DND-41 (cell line): Measurements from ENCODE around the gene SLC44A2.

Experiments used
- EZH2 ChIP-seq: IDR thresholded peaks from 3 replicates; pipeline ENCODE4 v1.6.1; 2012; ENCODE audit warnings: borderline replicate concordance, low read depth, mild to moderate bottlenecking, moderate library complexity, low read length, inconsistent platforms; ENCODE audit not compliant: severe bottlenecking
- TF ChIP-seq, protein P1 (sequence below): IDR thresholded peaks from 2 replicates; pipeline ENCODE4 v1.5.1; 2012; ENCODE audit warnings: borderline replicate concordance, low read length, moderate library complexity, mild to moderate bottlenecking; ENCODE audit not compliant: poor library complexity, severe bottlenecking; ENCODE audit errors: extremely low read depth

DNA sequence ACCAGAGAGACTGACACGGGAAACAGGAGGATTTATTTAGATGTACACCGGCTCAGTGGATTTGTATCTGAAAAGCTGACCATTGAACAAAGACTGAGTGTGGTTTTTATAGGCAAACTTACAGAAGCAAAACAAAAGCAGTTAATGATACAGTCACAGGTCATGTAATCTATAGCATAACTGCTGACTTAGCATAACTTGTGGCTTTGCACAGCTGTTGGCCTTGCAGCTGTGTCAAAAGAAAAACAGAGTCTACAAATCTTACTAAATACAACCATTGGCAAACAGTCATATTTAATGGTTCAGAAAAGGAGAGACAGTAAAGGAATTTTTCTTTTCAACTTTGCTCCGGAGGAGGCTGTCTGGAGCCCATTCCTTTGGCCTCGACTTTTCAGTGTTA is 26.5 kb downstream of the SLC44A2 start:
- TF ChIP-seq, protein P1, sequence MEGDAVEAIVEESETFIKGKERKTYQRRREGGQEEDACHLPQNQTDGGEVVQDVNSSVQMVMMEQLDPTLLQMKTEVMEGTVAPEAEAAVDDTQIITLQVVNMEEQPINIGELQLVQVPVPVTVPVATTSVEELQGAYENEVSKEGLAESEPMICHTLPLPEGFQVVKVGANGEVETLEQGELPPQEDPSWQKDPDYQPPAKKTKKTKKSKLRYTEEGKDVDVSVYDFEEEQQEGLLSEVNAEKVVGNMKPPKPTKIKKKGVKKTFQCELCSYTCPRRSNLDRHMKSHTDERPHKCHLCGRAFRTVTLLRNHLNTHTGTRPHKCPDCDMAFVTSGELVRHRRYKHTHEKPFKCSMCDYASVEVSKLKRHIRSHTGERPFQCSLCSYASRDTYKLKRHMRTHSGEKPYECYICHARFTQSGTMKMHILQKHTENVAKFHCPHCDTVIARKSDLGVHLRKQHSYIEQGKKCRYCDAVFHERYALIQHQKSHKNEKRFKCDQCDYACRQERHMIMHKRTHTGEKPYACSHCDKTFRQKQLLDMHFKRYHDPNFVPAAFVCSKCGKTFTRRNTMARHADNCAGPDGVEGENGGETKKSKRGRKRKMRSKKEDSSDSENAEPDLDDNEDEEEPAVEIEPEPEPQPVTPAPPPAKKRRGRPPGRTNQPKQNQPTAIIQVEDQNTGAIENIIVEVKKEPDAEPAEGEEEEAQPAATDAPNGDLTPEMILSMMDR: no peak
- no peak for TF ChIP-seq EZH2
